GM18907 (cell line): ENCODE results near the gene PDCD4.
"Not testable (repeated sequence)": the region's sequence is repeated elsewhere in the genome, so short reads cannot be mapped to it uniquely, and the experiment has no call there.

Experiments used
- ATAC-seq: cut with Tn5 transposase; IDR thresholded peaks from one replicate; pipeline ENCODE4 v1.9.1; 2021; ENCODE audit warnings: mild to moderate bottlenecking, moderate library complexity; ENCODE audit not compliant: unreplicated experiment

The PDCD4 gene

DNA sequence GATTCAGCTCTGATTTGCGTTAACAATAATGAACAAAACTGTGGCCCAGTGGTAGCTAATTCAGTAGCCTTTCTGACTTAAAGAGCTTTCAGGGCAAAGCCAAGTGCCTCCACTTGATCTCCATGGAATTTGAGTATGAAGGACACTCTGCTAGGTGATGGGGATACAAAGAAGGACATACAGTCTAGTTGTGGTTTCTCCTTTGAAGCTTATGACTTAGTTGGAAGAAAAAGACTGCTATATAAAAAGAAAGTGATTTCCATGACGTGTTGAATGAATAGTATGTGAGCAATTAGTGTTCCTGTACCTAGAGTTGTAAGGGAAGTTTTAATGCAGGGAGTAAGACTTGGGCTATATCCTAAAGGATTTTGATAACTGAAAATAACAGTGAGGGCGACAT is 8.3 kb downstream of the PDCD4 start:
- no peak for ATAC-seq

DNA sequence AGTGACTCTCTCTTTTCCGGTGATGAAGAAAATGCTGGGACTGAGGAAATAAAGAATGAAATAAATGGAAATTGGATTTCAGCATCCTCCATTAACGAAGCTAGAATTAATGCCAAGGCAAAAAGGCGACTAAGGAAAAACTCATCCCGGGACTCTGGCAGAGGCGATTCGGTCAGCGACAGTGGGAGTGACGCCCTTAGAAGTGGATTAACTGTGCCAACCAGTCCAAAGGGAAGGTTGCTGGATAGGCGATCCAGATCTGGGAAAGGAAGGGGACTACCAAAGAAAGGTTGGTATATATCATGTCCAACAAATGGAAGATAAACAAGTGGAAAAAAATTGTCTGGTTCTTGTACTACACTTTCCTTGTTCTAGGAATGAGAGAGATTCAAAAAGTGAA is 9.5 kb downstream of the PDCD4 start:
- ATAC-seq, result no peak

DNA sequence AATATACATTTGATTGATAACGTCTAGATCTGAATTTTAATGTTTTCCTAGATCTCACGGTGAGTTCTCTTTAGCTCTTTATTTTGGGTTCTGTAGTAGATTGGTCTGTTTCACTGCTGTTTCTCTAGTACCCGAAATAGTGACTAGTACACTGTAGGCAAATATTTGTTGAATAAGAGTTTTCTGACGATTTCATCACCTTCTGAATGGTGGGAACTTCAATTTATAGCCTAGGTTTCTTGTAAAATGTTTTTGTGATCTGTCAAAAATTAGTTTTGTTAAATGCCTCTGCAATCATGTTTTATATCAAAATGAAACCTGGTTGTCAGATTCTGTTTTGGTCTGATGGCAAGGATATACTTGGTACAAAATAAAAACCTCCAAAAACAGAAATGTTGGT is 10.2 kb downstream of the PDCD4 start:
- no peak for ATAC-seq

DNA sequence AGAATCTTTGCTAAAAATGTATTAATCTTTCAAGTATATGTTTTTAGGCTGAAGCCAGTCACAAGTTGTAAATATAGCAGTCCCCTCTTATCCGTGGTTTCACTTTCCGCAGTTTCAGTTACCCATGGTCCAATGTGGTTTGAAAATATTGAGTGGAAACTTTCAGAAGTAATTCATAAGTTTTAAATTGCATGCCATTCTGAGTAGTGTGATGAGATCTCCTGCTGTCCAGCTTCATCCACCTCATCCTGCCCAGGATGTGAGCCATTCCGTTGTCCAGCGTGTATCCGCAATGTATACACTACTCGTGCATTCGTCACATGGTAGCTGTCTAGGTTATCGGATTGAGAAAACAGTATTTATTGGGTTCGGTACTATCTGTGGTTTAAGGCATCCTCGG is 12.2 kb downstream of the PDCD4 start:
- no peak for ATAC-seq

DNA sequence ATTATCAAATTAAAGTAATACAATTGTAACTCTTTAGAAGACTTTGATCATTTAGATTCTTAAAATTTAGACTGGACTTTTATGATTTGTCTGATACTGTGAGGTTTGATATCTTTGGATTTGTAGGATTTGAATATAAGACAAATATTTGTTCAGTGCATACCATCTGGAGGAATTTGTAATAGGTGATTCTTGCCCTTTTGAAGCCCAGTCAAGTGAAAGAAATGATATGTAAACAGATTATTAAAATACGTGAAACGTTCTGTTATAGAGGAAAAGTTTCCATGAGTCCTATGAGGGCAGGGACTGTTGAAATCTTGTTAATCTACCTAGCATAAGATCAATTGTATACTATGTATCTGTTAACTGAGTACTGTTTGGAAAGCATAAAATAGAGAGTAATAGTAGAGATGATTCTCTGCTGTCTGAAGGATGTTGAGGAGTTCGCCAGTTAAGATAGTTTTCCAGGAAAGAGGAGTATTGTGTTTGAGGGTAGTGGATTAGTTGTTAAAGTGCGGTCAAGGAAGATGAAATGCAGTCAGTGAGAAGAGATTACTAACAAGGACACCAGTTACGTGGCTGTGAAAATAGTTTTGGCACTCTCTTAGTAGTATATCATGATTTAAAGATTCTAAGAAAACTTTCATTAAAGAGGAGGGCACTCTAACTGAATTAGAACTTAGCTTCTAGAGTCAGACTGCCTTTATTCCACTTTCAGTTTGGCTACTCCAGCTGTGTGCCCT is 14.4 kb downstream of the PDCD4 start:
- no peak for ATAC-seq

DNA sequence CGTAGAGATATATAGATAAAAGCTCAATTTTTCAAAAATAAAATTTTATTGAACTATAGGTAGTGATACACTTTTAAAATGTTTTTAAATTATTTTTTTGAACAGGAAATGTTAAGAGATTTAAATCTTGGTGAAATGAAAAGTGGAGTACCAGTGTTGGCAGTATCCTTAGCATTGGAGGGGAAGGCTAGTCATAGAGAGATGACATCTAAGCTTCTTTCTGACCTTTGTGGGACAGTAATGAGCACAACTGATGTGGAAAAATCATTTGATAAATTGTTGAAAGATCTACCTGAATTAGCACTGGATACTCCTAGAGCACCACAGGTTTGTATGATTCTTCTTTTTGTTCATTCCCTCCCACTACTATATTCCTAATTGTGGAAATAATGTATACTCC is 15.8 kb downstream of the PDCD4 start:
- no peak for ATAC-seq

DNA sequence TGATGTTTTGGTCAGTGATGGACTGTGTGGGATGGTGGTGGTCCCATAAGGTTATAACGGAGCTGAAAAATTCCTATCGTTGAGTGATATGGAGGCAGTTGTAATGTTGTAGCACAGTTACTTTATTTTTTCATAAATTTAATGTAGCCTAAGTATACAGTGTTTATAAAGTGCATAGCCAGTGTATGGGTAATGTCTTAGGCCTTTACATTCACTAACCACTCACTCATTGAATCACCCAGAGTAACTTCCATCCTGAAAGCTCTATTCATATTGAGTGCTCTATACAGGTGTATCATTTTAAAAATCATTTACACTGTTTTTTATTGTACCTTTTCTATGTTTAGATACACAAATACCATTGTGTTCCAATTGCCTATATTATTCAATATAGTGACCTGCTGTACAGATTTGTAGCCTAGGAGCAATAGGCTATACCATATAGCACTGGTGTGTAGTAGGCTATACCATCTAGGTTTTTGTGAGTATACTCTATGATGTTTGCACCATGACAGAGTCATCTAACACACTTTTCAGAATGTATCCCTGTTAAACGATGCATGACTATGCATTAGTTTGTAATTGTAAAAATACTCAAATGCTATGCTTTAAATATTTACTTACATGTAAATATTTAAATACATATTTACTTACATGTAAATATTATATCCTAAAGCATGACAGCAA is 21.0 kb downstream of the PDCD4 start:
- ATAC-seq, result no peak

DNA sequence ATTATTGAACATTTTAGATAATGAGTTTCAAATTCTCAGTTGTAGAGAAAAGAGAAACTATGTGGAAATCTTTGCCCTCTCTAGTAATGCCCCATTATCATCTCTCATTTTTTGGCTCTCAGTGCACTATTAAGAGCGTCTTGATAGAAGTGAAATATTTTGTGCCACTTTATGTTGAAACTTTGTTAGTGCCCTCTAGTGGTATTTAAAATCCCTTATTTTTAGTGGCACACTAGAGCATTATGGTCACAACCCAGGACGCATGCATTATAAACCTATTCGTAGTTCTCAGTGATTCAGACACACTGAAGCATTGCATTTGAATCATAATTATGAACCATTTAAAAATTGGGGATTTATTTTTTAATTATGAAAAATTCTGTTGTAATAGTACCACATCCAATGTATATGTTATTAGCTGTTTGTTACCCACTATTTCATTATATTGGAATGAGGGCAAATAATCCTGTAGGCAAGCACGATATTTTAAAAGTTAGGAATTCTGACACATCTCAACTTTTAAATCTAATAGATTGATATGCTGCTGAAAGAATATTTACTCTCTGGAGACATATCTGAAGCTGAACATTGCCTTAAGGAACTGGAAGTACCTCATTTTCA is 21.9 kb downstream of the PDCD4 start:
- peak; percentile 78 for ATAC-seq

DNA sequence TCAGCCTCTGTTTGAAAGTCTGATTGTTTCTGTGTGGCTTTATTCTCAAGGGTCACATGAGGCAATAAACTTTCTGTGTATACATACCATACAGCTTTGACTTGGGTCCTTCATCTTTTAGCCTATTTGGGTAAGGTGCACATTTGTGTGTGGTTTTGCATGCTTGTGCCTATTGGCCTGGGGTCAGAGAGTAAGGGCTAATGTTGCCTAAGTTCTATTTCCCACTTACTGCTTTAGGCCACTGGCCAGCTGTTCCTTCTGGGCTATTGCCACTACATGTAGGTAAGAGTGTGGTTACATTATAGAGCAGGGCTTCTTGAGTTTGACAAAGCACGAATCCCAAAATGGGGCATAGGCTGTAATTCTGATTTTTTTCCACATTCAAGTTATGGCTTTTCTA is 25.5 kb downstream of the PDCD4 start:
- ATAC-seq, result no peak

DNA sequence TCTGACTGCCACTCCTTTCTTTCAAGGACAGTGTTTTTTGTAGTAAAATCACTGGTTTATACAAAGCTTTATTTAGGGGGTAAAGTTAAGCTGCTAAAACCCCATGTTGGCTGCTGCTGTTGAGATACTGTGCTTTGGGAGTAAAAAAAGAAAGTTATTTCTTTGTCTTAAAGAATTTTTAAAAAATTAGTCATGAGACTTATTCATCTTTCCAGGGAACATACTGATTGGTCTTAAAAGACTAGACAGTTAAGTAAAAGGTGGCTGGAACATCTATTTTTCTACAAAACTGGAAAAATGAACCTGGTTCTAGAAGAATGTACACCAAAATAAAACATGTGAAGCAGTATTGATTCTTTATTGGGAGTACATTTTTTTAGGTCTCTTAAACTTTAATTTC is 26.7 kb downstream of the PDCD4 start:
- ATAC-seq, result no peak

DNA sequence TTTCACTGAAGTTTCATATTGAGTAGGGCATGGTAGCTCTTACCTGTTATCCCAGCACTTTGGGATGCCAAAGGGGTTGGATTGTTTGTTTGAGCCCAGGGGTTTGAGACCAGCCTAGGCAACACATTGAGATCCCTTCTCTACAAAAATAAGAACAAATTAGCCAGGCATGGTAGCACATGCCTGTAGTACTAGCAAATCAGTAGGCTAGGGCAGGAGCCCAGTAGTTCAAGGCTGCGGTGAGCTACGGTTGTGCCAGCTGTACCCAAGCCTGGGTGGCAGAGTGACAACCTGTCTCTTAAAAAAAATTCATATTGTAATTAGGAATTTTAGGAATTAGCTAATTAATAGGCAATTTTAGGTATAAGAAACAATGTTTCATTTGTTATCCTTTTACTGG is 29.3 kb downstream of the PDCD4 start:
- ATAC-seq, result no peak

DNA sequence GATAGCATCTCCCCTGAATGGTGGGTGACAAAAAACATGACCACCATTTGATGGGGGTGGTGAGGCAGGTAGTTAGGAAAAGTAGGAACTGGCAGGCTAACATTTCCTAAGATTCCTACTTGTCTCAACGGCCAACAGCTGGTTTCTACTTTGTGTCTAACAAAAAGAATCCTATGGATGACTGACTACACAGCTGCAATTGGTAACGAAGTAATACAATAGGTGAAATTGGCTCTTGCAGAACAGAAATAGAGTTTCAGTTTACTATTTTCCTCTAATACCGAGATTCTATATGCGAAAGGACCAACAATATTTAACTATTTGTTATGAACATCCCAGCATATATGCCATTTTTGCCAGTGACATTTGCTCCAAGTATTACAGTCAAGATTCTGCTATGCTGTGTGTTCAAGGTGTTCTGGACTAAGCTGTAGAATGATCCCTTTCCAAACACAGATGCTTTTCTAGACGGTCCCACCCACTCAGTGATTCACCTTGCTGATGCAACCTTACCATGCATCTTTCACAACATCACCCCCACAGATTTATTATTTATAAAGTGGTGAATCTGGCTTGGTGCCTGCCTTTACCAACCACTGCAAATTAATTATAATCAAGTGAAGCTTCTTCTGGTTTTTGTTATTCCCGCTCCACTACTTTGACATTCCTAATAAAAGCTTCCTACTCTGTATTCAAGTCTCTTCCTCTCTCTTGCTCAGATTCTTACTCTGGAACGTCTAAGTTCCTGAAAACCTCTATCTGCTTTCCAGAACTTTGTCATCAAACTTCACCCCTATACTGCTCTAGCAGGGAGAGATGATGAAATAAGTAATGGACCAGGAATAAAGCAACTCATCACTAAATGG is 30.5 kb downstream of the PDCD4 start:
- no peak for ATAC-seq

DNA sequence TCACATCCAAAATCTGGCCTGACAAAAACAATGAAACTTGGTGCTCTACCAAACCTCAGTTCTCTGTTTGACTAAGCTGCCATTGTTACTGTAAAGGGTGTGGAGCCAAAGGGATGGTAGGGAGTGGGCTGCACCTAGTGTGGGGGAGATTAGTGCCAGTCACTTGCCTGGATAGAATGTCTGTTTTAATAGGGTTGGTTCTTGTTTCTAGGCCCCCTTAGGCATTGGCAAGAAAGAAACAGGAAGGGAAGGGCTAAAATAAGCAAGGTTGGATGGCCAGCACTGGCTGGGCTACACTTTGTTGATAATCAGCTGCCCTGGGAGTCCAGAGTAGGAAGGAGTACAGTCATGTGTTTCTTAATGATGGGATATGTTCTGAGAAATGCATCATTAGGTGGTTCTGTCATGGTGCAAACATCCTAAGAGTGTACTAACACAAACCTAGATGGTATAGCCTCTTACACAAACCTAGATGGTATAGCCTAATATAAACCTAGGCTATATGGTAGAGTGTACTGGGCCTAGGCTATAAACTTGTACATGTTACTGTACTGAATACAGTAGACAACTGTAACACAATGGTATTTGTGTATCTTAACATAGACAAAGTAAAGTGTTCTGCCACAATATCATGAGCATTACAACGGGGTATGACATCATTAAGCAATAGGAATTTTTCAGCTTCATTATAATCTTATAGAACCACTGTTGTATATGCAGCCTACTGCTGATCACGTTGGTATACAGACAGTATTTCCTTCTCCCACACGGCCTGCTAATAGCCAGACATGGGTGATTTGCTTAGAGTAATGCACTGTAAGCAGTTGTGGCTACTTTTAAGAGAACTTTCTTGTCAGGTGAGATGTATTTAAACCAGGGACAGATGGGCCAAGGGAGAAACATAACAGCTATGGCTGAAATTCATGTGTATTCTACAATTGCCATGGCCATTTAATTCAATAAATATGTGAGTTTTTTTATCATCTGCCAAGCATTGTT is 31.9 kb downstream of the PDCD4 start:
- ATAC-seq, result no peak

DNA sequence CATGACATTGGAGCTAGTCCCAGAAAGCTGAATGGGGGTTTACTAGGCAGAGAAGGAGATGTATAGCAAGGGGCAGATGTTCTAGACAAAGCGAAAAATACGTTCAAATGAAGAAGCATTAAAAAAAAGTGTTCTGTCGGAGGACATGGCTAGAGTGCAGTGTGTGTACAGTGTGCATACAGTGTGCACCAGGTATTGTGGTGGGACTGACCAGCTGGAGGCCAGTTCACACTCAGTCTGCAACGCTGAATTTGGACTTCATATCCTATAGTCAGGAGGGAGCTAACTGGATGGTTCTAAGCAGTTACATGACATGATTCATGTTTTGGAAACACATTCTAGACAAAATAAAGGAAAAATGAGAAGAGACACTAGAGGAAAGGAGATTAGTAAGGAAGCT is 38.4 kb downstream of the PDCD4 start:
- no peak for ATAC-seq

DNA sequence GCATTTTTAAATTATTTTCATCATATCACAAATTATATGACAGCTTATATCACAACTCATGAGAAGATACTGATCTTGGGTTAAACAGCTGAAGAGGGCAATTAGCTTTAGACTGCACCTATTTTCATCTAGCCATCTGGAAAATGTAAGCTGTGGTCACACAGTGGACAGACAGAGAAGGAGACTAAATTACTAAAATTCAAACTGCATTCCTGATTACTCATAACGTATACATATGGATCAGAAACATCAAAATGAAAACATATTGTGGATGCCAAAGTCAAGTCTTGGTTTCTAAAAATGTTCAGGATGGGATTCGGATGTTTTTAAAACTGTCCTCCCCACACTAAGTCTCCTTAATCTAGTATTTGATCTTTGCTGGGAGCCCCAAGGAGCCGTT is 40.6 kb downstream of the PDCD4 start:
- ATAC-seq, result no peak

DNA sequence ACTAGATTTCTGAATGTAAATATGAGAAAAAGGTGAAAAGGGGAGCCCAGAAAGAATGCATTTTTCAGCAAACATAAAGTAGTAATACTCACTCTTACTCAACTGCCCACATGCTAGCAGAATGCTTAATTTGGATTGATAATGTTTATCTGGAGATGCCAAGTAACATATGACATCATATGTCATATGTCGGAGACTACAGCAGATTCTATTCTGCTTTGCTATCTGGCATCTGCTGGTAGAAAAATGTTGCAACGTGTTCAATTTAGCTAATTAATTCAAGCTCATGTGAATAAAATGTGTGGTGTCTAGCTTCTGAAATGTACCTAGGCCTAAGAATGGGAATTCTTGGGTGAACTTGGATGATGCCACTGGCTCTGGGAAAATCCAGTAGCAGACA is 42.7 kb downstream of the PDCD4 start:
- ATAC-seq, result no peak

DNA sequence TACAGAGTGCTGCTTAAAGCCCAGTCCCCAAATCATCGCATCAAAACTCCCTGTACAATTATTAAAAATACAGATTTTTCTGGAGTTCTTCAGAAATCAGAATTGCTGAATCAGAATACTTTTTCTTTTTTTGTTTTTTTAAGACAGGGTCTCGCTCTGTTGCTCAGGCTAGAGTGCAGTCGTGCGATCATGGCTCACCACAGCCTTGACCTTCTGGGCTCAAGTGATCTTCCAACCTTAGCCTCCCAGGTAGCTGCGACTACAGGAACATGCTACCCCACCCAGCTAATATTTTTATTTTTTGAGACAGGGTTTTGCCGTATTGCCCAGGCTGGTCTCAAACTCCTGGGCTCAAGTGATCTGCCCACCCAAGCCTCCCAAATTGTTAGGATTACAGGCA is 43.3 kb downstream of the PDCD4 start:
- ATAC-seq, result no peak

DNA sequence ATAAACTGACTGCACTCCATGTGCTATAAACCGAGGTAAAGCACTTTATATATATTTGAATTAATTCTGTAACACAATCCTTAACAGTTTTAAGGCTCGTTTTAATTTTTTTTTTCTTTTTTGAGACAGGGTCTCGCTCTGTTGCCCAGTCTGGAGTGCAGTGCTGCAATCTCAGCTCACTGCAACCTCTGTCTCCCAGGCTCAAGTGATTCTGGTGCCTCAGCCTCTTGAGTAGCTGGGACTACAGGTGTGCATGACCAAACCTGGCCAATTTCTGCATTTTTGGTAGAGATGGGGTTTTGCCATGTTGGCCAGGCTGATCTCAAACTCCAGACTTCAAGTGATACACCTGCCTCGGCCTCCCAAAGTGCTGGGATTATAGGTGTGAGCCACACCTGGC is 43.9 kb downstream of the PDCD4 start:
- not testable (repeated sequence) for ATAC-seq

DNA sequence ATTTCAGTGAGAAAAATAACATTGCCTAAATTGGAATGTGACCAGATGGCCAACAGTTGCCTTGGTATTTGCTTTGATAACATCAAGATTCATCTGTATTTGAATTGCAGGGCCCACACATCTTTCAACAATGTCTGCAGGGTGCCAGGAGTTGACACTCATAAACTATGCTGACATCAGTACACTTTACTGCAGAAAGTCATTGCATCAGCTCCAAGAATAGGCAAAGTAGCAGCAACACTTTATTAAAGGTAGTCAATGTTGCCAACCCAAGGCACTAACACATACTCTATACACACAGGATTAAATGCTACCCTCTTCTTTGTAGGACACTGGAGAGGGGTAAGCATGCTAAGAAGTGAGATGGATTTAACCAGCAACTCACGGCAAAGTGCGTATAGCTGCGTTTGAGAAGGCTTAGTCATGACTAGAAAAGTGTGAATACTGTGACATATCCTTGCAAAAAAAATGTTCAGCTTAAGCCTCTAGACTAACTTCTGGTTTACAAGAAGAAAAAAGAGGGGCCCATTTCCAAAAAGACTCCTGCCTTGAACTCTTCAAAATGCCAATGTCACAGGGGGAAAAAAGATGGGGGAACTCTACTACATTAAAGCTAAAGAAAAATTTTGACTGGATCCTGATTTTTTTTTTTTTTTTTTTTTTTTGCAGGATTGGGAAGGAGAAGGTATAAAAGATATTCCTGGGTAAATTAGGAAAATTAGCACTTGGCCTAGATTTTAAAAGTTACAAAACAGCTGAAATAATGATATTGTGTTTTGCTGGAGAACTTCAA is 45.0 kb downstream of the PDCD4 start:
- no peak for ATAC-seq
